CD4-positive, alpha-beta T cell treated with Interleukin-10 for 1 hour (primary cell): Measurements from ENCODE around the gene PPIL4.
"Not testable (repeated sequence)": the region's sequence is repeated elsewhere in the genome, so short reads cannot be mapped to it uniquely, and the experiment has no call there.

Experiments used
- DNase-seq: peaks from one replicate; pipeline ENCODE4 v3.0.0-alpha.2; 2020

PPIL4 gene

DNA sequence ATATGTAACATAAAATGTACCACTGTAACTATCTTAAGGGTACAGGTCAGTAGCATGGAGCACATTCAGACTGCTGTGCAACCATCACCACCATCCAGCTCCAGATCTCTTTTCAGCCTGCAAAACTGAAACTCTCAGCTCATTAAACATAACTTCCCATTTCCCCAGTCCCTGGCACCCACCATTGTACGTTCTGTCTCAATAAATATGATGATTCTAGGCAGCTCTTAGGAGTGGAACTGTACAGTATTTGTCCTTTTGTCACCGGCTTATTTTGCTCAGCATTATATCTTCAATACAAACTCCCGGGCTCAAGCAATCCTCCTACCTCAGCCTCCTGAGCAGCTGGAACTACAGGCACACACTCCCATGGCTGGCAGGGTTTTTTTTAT is 62.5 kb downstream of the PPIL4 start:
- DNase-seq = peak; percentile 45

DNA sequence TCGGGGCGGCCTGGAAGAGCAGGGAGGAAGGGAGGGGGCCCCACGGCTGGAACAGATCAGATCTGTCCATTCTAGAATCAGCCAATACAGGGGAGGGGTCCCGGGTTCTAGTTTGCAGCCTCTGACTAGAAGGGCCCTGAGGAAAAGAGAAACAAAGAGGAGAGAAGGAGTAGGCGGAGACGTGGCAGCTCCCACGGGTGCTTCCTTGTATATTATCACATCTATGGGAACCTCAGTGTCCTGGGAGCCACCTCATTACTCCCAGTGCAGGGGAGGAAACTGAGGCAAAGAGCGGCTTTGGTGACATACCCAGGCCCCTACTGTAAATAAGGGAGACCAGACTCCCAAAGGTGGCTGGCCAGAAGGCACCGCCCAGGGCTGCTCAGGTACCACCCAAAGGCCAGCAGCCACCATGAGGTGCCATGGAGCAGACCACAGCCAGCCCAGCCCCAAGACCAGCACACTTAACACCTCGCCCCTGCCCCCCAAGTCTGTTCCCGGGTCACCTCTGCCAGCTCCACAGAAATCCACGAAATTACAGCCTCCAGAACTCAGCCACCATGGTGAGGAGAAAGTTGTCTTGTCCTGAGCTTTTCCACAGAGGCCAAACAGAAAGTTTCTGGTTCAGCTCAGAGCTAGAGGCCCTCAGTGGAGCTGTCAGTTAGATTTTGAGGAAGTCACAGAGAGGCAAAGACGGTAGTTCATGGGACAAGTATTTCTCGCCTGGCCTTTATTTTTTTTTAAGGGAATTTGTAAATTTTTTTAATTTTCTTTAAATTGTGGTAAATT is 63.1 kb downstream of the PPIL4 start:
- DNase-seq = peak; percentile 57

DNA sequence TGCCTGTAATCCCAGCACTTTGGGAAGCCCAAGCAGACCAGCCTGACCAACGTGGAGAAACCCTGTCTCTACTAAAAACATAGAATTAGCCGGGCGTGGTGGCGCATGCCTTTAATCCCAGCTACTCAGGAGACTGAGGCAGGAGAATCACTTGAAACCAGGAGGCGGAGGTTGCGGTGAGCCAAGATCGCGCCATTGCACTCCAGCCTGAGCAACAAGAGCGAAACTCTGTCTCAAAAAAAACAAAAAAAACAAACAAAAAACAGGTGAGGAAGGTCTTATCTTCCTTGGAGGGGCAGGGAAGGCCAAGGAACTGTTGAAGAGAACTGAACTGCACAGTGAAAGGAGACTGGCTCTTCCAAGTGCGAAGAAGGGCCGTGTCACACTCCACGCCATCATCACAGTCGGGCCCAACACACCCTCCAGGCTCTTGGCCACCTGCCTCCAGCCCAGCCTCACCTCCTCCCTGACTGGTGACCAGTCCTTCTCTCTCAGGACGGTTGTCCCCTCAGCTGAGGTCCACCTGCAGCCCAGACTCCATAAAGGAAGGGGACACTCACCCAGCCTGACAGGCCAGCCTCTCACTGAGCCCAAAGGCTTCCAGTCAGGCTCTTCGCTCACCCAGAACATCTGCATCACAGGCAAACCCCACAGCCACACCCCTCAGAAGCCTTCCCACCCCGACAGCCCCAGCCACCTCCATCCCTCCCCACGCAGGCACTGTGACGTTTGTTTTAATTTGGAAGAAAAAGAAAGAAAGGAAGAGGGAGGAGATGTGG is 65.2 kb downstream of the PPIL4 start:
- DNase-seq = peak; percentile 81

DNA sequence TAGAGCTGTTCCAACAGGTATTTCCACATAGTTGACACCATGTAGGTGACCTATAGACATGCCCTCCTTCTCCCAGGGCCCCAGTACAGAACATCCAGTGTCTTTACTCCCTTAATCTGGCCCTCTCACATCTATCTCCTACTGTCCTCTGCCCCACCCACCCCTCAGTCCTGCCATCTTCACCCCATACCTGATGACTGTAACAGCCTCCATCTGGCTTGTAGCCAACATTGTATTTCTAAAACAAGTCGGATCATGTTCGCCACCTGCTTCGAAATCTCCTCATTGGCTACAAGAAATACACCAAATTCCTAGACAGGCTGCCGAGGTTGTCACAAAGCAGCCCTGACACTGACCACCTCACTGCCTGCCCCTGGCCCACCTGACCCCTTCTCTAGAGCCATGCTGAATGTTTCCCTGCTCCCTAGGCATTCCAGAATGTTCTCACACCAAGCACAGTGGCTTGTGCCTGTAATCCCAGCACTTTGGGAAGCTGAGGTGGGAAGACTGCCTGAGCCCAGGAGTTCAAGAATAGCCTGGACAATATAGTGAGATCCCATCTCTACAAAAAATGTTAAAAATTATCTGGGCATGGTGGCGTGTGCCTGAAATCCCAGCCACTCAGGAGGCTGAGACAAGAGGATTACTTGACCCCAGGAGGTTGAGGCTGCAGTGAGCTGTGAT is 67.1 kb downstream of the PPIL4 start:
- no peak for DNase-seq

DNA sequence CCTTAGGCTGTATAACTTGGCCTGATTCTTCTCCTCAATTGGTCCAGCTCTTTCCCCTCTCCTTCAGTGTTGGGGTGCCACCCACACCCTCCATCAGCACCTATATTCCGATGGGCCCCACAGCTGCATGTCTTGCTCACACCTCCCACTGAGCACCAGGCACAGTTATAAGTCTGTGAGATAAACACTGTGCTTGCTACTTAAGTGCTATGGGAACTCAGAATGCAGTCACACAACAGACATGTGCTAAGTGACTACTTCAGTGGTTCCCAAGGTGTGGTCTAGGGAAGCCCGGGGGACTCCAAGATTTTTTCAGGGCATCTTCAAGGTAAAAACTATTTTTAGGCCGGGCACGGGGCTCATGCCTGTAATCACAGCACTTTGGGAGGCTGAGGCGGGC is 68.3 kb downstream of the PPIL4 start:
- no peak for DNase-seq

DNA sequence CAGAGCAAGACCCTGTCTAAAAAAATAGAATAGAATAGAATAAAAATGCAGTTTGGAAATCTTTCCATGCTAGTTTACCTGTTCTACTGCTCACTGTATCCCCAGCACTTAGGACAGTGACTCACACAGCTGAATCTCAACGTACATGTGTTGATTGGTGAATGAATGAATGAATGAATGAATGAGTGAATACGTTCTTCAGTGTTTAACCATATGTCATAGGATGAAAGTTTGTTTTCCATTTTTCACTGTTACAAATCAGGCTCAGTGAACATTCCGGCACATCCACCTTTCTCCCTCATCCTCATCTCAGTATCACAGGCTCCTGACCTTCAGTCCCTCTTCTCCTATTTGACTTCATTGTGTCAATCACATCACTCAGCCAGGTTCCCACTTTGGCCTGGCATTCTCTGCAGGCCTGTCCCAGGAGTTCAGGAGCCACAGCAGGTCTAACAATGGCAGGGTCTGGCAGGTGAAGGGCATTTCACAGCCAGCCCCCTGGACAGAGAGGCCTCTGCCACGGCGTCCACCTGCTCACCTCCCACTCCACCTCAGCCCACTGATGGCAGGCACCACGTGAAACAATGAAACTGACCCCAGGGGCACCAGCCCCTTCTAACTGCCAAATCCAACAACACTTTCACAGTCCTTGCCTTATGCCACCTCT is 68.9 kb downstream of the PPIL4 start:
- DNase-seq = no peak

DNA sequence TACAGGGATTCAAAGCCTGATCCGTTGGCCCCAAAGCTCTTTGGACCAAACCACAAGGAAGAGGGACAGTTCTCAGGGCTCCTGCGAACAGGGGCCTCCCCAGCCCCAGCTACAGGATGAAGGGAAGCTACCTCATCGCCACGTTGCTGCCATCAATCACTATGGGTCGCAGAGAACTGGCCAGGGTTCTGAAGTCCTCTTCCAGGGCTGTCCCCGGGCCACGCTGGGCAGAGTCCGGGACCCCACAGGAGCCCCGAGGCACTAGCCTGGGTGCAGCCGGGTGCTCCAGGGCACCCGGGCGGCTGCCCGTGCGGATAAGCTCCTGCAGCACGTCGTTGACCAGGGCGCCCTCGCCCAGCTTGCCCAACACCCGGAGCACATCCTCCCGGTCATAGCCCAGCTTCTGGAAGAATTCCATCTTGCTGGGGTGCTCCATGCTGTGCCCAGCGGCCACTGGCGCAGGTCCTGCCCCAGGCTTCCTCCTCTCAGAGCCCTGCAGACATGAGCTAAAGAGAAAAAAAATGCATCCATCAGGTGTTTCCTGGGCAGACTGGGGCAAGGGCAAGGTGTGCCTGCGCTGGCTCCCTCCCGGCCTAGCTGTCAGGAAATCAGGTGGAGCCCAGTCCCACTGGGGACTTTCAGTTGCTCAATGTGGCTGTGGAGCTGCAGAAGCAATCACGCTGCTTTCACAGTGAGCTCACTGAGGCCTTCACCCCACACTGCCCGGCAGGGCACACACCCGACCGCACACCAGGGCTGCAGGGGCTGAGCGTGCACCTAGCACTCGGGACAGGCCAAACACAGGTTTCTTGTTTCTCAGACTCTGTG is 71.5 kb downstream of the PPIL4 start:
- DNase-seq = no peak

DNA sequence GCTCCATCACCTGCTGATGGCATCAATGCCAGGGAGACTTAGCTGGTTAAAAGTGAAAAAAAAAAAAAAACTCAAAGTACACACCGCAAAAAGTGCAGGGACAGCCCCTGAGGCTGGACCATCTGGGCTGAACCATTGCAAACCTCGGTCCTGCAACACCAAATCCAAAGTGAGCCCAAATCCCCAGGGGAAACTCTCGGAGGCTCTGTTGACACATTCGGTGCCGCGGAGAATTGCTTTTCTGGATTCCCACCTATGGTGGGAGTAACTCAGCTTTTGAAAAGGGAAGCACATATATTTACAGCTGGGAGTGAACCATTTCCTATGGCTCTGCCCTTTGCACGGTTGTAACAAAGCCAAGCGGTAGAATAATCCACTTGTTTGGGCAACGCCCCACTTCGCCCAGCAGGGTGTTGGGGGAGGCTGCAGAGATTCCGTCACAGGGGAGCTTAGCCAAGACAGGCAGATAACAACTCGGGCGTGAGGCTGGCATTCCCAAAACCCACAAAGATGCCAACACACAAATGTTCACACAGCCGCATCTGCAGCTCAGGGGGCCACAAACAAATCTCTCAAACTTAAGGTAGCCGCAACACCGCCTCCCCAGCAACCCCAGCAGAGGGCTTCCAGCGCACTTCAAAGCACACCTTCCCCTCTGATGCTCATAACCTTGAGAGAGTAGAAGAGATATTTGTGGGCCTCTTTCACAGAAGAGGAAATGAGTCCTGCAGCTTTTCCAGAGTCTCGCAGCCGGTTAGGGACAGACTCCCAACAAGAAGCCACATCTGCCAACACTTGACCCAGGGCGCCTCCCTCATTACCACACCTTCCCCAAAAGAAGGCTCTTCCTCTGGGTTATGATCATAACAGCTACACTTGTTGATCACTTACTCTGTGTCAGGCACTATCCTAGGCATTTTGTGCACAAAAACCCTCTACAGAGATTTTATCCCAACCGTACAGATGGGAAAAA is 72.5 kb downstream of the PPIL4 start:
- DNase-seq = peak; percentile 43

DNA sequence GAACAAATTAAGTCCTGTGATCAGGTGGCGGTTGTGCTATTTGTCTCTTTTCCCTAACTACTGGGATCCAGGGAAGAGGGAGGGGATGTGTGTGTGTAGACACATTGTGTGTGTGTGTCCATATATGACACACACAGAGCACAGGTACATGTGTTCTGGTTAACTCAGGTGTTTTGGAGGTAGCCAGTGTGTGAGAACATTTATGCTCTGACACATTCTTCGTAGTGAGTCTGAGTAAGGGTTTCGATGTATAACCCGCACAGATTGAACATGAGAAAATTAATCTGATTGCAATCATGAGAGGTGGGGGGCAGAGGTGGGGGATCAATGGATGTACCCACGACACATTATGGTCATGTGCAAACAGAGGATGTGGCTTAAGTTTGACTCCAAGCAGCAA is 73.6 kb downstream of the PPIL4 start:
- DNase-seq = no peak

DNA sequence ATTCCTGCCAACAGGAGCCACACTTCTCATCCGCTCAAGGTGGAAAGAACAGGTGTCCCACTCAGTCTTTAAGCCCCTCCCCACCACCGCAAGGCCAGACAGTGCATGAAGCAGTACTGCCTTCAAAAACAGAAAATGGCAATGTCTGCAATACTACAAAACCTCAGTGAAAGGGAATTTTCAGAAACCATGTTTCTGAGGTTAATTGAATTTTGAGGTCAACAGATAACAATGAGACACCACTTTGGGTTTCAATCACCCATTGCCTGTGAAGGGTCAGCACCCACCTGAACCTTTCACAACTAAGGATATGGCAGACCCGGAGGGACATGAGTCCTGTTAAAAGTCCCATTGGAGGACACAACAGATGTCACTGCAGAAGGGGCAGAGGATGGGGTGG is 74.0 kb downstream of the PPIL4 start:
- DNase-seq = peak; percentile 48

DNA sequence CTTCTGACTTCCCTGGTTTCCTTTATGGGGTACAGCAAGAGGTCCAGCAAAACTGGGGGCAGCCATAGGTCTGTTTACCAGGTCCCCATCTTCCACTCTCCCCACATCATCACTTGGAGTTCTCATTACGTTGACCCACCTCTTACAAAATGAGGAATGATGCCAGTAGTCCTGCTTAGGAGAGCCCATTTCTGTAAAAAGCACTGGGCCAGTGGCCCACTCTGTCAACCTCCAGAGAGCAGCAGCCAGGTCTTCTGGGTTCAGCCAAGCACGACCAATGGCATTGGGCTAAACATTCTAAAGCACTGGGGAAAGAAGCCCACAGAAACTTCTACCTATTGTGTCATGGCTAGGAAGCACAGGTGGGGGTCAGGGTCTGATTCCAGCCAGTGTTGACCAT is 74.9 kb downstream of the PPIL4 start:
- no peak for DNase-seq

DNA sequence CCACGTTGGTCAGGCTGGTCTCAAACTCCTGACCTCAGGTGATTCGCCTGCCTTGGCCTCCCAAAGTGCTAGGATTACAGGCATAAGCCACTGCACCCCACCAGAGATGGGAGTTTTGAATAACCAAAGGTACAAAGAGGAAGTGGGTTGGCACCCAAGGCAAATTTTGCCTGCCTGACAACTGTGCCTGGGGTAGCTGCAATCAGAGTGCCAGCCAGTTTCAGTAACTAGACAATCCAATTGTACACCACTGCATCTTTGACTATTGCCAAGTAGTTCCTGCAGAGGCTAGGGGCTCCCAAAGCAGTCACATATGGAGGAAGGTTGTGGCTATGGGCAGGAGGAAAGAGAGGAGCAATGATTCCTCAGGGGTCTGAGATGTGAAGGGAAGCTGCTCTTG is 77.7 kb downstream of the PPIL4 start:
- DNase-seq = no peak

DNA sequence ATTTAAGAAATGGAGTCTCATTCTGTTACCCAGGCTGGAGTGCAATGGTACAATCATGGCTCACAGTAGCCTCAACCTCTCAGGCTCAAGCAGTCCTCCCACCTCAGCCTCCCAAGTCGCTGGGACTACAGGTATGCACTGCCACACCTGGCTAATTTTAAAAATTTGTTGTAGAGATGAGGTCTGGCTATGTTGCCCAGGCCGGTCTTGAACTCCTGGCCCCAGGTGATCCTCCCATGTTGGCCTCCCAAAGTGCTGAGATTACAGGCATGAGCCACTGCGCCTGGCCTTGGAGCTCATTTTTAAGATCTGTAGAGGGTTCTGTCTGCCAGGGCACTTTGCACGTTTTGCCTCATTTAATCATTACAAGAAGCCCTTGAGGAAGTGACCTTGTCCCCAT is 78.6 kb downstream of the PPIL4 start:
- no peak for DNase-seq

DNA sequence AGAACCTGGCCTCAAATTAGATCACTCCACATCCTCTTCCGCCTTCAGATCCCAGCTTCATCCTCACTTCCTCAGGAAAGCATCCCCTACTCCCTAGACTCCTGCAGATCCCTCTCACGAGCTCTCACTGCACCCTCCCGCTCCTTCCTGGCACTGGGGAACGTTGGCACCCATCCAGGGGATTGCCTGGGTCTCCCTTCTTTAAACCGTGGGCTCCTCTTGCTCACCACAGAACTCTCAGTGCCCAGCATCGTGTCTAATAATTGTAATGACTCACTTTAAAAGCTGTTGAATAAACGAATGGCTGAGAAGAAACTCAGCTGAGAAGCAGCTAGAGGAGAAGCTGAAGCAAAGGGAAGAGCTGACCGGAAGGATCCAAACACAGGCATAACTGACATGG is 81.4 kb downstream of the PPIL4 start:
- DNase-seq = no peak

DNA sequence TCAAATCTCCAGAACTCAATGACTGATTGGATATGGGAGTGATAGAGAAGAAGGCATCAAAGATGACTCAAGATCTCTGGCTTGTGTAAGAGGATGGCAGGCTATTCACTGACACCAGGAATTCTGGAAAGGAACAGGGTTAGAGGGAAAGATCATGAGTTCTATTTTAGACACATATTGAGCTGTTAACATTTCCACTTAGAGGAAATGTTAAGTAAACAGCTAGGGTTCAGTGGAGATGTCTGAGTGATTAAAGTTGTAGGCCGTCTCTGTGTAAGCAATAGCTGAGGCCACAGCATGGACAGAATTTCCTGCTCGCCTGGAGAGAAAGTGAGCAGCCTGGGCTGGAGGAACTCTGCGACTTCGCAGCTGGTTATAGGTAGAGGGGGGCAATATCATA is 82.1 kb downstream of the PPIL4 start:
- DNase-seq = no peak

DNA sequence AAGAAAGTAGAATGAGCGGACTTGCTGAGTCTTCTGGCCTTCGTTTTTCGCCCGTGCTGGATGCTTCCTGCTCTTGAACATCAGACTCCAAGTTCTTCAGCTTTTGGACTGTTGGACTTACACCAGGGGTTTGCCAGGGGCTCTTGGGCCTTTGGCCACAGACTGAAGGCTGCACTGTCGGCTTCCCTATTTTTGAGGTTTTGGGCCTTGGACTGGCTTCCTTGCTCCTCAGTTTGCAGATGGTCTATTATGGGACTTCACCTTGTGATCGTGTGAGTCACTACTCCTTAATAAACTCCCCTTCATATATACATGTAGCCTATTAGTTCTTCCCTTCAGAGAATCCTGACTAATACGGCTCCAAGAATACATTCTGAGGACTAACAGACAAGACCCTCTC is 83.1 kb downstream of the PPIL4 start:
- DNase-seq = not testable (repeated sequence)

DNA sequence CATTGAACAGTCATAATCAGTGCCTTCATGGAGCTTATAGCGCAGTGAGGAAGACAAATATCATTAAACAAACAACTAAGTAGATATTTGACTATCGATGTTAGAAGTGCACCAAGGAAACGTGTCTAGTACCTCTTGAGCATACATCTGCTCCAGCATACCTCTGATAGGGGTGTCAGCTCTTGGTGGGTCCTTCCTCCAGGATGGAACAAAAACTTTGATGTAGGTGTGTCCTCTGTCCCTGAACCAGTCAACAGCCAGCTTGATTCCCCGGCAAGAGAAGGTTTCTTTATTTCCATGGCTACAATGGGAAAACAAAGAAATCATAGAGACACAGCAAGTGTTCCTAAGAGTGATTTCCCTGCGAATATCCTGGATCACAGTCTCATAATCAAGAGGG is 84.2 kb downstream of the PPIL4 start:
- no peak for DNase-seq

DNA sequence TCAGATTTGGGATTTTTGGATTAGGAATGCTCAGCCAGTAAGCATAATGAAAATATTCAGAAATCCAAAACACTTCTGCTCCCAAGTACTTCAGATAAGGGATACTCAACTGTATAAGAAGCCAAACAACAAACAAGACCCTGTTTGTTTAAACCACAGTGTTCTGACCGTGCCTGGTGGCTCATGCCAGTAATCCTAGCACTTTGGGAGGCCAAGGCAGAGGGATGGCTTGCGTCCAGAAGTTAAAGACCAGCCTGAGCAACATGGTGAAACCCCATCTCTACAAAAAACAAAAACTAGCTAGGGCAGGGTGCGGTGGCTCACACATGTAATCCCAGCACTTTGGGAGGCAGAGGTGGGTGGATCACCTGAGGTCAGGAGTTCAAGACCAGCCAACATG is 85.6 kb downstream of the PPIL4 start:
- DNase-seq = not testable (repeated sequence)

DNA sequence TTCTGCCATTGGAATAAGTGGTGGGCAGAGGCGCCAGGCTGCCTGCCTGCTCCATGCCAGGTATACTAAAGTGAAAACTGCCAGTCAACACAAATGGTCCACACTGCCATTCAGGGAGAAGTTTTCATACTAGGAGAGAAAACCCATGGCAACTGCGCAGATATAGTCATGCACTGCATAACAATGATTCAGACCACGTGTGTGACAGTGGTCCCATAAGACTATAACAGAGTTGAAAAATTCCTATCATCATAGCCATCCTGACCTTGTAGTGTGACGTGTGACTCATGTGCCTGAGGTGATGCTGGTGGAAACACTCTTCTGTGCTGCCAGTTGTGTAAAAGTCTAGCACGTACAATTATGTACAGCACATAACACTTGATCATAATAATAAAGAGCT is 86.1 kb downstream of the PPIL4 start:
- no peak for DNase-seq

DNA sequence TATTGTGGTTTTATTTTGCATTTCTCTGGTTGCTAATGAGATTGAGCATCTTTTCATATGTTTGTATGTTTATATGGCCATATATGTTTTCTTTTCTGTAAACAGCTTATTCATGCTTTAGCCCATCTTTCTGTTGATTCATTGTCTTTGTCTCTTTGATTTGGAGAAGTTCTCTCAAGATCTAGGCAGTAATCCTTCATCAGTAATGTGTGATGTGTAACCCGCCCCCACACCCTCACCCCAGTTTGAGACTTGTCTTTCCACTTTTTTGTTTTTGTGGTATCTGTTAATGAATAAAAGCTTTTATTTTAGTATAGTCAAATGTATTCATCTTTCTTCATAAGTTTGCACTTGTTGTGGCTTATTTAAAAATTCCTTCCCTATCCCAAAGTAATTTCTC is 87.0 kb downstream of the PPIL4 start:
- DNase-seq = no peak

DNA sequence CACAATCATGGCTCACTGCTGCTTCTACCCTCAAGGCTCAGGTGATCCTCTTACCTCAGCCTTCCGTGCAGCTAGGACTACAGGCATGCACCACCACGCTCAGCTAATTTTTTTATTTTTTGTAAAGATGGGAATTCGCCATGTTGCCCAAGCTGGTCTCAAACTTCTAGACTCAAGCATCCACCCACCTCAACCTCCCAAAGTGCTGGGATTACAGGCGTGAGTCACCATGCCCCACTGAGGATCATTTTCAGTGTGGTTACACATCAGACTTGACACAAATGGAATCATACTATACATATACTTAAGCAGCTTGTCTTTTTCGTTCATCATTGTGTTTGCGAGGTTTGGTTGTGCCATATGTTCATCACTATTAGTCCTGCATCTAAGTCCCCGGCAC is 87.6 kb downstream of the PPIL4 start:
- no peak for DNase-seq
